Vagina (tissue), 2 donors: Measurements from ENCODE around the gene C1orf87.
A peak's percentile ranks its signal among the peaks of the same experiment; 100 is the strongest.

Source experiments
- CTCF ChIP-seq, 3 experiments: fragments of 450-650 bp in 2 of 3; fragments of 200-600 bp in 1 of 3; sonication (generic) in 1 of 3; IDR thresholded peaks; one replicate each; pipeline ENCODE4 v1.5.1; 2017 to 2019; ENCODE audit warnings: antibody characterized with exemption in 3 of 3, mild to moderate bottlenecking in 2 of 3, moderate library complexity in 2 of 3
- POLR2A ChIP-seq, 2 donors: fragments of 450-650 bp; IDR thresholded peaks; one replicate each; pipeline ENCODE4 v1.6.1; 2017; ENCODE audit warnings: antibody characterized with exemption in 2 of 2, mild to moderate bottlenecking in 2 of 2, moderate library complexity in 2 of 2
- POLR2AphosphoS5 ChIP-seq, 2 donors: sonication (generic); formaldehyde crosslinking; IDR thresholded peaks; one replicate each; pipeline ENCODE4 v1.9.0; 2017; ENCODE audit warnings: antibody characterized with exemption in 2 of 2, mild to moderate bottlenecking in 2 of 2, low read depth in 1 of 2; ENCODE audit not compliant: insufficient read depth in 1 of 2

- TF ChIP-seq POLR2A (IDR thresholded peaks at IDR 0.05) (no peak), CTCF (IDR thresholded peaks at IDR 0.05) (peak; percentile 45 to 72 (median 70)), POLR2AphosphoS5 (IDR thresholded peaks at IDR 0.05; ENCODE audit: insufficient read depth in 1 of 2, low read depth in 1 of 2) (no peak)
Measured at GRCh38 chr1:59971464-59971911, 102.1 kb downstream of the C1orf87 start.
